HFFc6 (cell line): Measurements from ENCODE around the gene GRB10. TPM values are rescaled to one million over a fixed set of nuclear protein-coding genes. Genes with fewer than 3 reads are reported as not detected.

Source experiments
- DNase-seq: peaks from one replicate; pipeline ENCODE4 v3.0.0-alpha.2; 2018
- H3K27ac Mint-ChIP-seq: 2 replicates; pipeline ENCODE4 v1.8.0; 2020; ENCODE audit warnings: mild to moderate bottlenecking, mixed read lengths
- H3K27me3 Mint-ChIP-seq: 2 replicates; pipeline ENCODE4 v1.8.0; 2021; ENCODE audit warnings: mild to moderate bottlenecking, moderate library complexity, mixed read lengths; ENCODE audit not compliant: insufficient read depth
- H3K36me3 Mint-ChIP-seq: 2 replicates; pipeline ENCODE4 v1.8.0; 2021; ENCODE audit warnings: low read depth, mixed read lengths
- H3K4me1 Mint-ChIP-seq: 2 replicates; pipeline ENCODE4 v1.8.0; 2020; ENCODE audit warnings: low read depth, mixed read lengths
- H3K4me3 Mint-ChIP-seq: 2 replicates; pipeline ENCODE4 v1.8.0; 2020; ENCODE audit warnings: mild to moderate bottlenecking, moderate library complexity, mixed read lengths
- H3K9me3 Mint-ChIP-seq: 2 replicates; pipeline ENCODE4 v1.8.0; 2020; ENCODE audit warnings: mild to moderate bottlenecking, mixed read lengths
- total RNA-seq, 6 experiments: library from RNA; stranded (reverse); fragmentation: NEBNext Ultra II Directional; extraction: Animal tissue kit (Norgen Biotek cat#: 25700); gene quantifications; 2 replicates in 1 of 6; 3 replicates in 5 of 6; pipeline ENCODE4 v1.2.3, GENCODE V29; 2021
- TF ChIP-seq, protein P1 (sequence below): fragments of 200-600 bp; sonication (generic); IDR thresholded peaks from 2 replicates; pipeline ENCODE4 v1.5.0; 2021; ENCODE audit warnings: antibody characterized with exemption, mild to moderate bottlenecking

Gene GRB10
- total RNA-seq, 6 experiments from 2014 or later = 13.6 to 17.8 (median 14.8) TPM

DNA sequence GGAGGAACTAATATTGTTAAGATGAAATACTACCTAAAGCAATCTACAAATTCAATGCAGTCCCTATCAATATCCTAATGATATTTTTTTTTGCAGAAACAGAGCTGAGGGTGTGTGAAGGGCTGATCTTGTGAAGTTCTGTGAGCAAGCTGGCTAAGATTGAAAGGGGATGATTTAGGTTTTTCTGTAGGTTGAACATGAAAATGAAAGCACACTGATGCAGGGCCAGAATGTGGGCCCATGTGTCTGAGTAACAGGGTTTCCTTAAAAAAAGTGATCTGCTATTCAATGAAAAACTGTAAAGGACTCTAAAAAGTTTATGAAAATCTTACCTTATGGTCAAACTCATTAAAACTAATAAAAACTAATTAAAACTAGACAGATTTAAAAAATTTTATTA is 47.4 kb downstream of the GRB10 start:
- Mint-ChIP-seq H3K4me1 (peaks cover 56% of the 10 kb centered on the region), H3K9me3 (no peaks in the 10 kb centered on the region), H3K27me3 (peaks cover 1% of the 10 kb centered on the region; the same call in 1 of the 2 replicates), H3K4me3 (no peak overlapping the region; the same call in 1 of the 2 replicates), H3K36me3 (no peaks in the 10 kb centered on the region), H3K27ac (no peak overlapping the region)
- TF ChIP-seq, protein P1, sequence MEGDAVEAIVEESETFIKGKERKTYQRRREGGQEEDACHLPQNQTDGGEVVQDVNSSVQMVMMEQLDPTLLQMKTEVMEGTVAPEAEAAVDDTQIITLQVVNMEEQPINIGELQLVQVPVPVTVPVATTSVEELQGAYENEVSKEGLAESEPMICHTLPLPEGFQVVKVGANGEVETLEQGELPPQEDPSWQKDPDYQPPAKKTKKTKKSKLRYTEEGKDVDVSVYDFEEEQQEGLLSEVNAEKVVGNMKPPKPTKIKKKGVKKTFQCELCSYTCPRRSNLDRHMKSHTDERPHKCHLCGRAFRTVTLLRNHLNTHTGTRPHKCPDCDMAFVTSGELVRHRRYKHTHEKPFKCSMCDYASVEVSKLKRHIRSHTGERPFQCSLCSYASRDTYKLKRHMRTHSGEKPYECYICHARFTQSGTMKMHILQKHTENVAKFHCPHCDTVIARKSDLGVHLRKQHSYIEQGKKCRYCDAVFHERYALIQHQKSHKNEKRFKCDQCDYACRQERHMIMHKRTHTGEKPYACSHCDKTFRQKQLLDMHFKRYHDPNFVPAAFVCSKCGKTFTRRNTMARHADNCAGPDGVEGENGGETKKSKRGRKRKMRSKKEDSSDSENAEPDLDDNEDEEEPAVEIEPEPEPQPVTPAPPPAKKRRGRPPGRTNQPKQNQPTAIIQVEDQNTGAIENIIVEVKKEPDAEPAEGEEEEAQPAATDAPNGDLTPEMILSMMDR = no peak
- no peak for DNase-seq

DNA sequence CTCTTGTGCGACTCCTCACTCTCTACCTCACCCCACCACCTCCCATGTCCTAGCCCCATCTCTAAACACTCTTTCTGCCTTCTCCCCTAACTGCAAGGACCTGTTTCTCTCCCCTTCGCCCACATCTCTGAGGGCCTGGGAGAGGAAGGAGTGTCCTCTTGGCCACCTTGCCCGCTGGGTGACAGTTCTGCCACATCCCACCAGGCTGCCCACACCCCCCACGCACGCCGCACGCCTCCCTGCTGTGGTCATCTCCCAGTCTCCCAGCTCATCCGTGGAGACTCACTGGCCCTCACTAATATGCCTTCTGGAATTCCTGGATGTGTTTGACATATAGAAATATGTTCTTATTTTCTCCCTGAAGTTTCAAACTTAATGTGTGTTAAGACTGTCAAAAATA is 48.5 kb downstream of the GRB10 start:
- no peak overlapping the region for H3K4me3 Mint-ChIP-seq
- no peaks in the 10 kb centered on the region for H3K9me3 Mint-ChIP-seq
- peak overlapping the region; percentile 11; the same call in 1 of the 2 replicates for H3K27ac Mint-ChIP-seq
- peaks cover 57% of the 10 kb centered on the region for H3K4me1 Mint-ChIP-seq
- DNase-seq = no peak
- peaks cover 1% of the 10 kb centered on the region; the same call in 1 of the 2 replicates for H3K27me3 Mint-ChIP-seq
- TF ChIP-seq, protein P1 = no peak
- no peaks in the 10 kb centered on the region for H3K36me3 Mint-ChIP-seq

DNA sequence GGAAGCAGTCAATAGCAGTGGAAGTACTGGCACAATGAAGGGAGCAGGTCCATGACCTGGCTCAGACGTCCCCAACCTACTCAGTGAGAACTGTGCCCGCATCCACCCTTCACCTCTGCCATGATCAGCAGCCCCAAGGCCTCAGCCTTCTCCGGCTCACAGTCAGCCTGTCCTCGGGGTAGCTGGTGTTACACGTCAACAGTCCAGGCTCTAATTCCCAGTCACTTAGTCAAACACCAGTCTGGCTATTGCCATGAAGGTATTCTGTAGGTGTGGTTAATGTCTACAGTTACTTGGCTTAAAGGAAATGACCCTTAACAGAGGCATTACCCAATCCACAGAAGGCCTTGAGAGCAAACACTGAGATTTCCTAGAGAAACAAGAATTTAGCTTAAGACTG is 49.1 kb downstream of the GRB10 start:
- no peak overlapping the region for H3K4me3 Mint-ChIP-seq
- H3K27me3 Mint-ChIP-seq = peaks cover 1% of the 10 kb centered on the region; the same call in 1 of the 2 replicates
- H3K27ac Mint-ChIP-seq = no peak overlapping the region
- DNase-seq = peak; percentile 76
- H3K36me3 Mint-ChIP-seq = no peaks in the 10 kb centered on the region
- H3K9me3 Mint-ChIP-seq = no peaks in the 10 kb centered on the region
- TF ChIP-seq, protein P1 = no peak
- peaks cover 58% of the 10 kb centered on the region for H3K4me1 Mint-ChIP-seq

DNA sequence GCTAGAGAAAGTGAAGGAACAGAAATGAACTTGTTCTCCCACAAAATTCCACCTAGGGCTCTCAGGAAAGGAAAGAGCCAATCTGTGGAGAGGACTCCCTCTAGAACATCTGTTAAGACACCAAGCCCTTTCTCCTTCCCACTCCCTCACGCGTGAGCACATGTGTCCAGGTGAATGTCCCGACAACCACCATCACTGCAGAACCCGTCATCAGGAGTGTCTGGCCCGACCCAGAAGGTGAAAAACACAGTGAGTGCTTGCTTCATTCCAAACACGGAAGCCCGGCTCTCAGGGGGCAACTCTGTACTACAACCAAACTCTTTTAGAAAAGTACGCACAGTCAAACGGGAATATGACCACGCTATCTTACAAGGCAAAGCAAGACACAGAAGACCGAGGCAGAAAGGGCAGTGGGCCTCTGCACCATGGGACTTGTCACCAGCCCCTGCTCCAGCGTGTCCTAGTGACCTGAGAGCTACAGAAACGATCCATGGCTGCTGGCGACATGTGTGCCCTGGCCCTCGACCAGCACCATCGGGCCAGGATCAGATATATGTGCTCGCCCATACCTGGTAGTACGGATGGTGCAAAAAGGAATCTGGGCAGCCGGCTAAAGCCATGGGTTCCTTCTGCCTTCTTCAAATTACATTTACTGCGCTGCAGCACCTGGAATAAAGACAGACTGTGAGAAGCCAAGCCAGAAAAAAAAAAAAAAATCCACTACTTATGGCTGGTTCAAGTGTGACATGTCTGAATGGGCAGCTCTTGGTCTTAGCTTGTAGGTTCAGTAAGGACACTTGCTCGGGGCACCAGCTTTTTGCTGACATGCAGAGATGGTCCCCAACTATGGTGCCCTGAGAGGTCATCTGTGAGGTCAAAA is 50.8 kb downstream of the GRB10 start:
- no peak for DNase-seq
- Mint-ChIP-seq H3K4me3 (no peak overlapping the region), H3K36me3 (no peaks in the 10 kb centered on the region), H3K4me1 (peaks cover 67% of the 10 kb centered on the region), H3K27ac (no peak overlapping the region), H3K9me3 (no peaks in the 10 kb centered on the region), H3K27me3 (peaks cover 1% of the 10 kb centered on the region; the same call in 1 of the 2 replicates)
- TF ChIP-seq, protein P1 = no peak

DNA sequence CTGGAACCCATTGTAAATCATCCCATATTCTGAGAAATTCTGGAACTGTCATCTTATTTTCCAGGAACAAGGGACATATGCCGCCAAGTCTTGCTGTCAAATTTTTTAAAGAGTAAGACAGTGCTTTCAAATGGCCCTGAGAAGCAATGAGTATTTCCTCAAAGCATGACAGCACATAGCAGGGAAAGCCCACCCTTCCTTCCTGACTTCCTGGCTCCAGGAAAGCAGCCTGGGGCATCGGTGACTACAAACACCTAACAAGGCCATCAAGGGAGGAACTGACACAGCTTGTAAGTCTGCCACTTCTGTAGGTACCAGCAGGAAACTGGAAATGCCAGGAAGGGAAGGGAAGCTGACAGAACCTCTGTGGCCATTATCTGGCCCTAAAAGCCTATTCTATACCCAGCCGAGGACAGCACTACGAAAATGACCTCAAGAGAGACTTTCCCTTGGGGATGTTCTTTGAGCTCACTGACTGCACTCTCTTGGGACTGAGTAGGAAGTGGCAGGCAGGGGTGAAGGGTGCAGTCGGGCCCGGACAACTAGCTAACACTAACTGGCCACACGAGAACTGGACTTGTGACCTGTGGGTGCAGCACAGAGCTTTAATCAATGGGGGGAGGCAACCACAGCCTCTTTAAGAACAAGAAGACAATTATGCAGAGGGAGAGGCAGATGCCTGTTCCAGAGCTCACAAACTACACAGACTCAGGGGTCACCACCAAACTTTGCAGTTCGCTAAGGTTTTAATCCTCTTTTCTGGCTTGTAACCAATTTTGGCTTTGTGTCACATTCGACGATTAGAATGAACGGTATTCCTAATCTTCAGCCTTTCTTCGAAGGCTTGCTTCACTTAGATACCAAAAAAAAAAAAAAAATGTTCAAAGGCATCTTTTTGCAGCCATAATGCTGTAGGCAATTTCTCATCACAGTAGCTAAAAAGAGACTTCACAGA is 52.0 kb downstream of the GRB10 start:
- DNase-seq = no peak
- TF ChIP-seq, protein P1 = no peak
- H3K4me3 Mint-ChIP-seq = peak overlapping the region; percentile 21; the same call in 1 of the 2 replicates
- no peaks in the 10 kb centered on the region for H3K36me3 Mint-ChIP-seq
- H3K9me3 Mint-ChIP-seq = no peaks in the 10 kb centered on the region
- peaks cover 67% of the 10 kb centered on the region for H3K4me1 Mint-ChIP-seq
- peaks cover 1% of the 10 kb centered on the region; the same call in 1 of the 2 replicates for H3K27me3 Mint-ChIP-seq
- H3K27ac Mint-ChIP-seq = peak overlapping the region; percentile 17; the same call in 1 of the 2 replicates
